HG03280 (cell line): ENCODE measurements around the gene SLC43A1.
A peak's percentile ranks its signal among the peaks of the same experiment; 100 is the strongest.

Source experiments
- ATAC-seq: cut with Tn5 transposase; IDR thresholded peaks from one replicate; pipeline ENCODE4 v1.9.1; 2021; ENCODE audit warnings: mild to moderate bottlenecking, moderate library complexity; ENCODE audit not compliant: unreplicated experiment

Gene SLC43A1

DNA sequence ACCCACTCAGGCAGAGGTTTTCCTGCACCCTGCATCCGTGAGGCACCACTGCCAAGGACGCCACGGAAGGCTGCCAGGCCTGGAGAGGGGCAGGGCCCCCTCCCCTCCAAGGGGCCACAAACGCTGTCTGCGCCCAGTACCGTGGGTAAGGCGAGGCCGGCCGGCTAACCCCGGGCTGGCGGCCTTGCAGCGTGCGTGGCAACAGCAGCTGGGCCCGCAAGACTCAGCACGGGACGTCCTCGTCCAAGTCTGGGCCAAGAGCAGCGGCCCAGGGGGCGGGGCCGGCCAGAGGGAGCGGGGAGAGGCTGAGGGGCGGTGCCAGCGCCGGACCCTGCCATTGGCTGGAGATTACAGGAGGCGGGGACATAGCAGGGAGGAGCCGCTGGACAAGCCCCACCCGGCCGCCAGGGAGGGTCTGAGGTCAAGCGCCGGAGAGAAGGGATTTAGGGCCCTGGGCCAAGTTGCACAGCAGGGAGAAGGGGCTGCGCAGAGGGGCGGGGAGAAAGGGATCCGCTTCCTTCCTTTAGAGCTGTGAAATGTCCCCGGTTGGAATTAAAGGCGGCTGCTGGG is 16.0 kb downstream of the SLC43A1 start:
- peak; percentile 91 for ATAC-seq

DNA sequence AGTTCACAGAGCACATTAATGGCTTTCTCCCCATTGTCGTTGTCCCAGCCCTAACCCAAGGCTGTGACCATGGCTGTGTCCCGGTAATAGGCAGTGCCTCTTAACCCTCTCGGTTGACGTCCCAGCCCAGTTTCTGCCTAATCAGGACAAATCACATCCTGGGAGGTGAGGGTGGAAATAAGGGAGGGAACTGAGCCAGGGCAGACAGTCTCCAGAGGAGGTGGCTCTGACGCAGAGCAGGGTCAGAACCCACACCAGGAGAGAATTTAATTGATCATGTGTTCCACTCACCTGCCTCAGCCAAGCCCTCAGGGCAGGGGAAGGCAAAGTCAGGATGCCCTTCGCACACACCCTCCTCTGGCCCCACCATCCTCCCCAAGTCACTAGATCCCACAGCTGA is 17.0 kb downstream of the SLC43A1 start:
- no peak for ATAC-seq

GRCh38 chr11:57497303-57498247 is 17.9 kb downstream of the SLC43A1 start:
- ATAC-seq: no peak

DNA sequence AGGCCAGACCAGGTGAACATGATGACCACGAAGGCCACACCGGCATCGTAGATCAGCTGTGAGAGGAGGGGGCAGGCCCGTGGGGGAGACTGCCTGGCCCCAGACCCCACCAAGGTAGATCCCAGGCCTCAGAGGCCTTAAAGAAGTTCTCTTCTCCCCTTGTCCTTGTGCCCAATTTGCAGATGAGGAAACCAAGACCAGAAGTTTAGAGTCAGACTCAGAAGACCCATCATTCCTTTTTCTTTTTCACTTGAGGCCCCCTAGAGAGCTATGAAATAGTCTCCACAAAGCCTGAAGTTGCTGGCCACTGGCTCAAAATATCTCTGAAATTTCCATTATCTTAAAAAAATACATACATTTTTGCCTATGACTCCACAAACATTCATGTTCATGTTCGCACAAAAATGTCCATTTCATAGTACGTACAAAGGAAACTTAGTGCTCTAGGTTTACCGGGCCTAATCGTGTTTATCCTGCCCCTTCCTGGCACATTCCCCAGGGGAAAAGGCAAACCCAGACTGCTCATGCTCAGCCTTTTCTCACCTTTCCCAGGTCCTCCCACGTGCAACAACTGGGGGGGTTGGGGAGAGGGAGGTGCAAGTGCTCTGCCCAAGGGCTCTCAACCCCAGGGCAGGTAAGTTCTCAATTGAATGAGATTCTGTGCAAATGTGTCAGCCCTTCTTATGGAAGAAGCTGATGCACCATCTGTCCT is 19.2 kb downstream of the SLC43A1 start:
- no peak for ATAC-seq

GRCh38 chr11:57493507-57494503 is 21.7 kb downstream of the SLC43A1 start:
- ATAC-seq: peak; percentile 85

- no peak for ATAC-seq
Measured at GRCh38 chr11:57491371-57492061, 24.0 kb downstream of the SLC43A1 start.

DNA sequence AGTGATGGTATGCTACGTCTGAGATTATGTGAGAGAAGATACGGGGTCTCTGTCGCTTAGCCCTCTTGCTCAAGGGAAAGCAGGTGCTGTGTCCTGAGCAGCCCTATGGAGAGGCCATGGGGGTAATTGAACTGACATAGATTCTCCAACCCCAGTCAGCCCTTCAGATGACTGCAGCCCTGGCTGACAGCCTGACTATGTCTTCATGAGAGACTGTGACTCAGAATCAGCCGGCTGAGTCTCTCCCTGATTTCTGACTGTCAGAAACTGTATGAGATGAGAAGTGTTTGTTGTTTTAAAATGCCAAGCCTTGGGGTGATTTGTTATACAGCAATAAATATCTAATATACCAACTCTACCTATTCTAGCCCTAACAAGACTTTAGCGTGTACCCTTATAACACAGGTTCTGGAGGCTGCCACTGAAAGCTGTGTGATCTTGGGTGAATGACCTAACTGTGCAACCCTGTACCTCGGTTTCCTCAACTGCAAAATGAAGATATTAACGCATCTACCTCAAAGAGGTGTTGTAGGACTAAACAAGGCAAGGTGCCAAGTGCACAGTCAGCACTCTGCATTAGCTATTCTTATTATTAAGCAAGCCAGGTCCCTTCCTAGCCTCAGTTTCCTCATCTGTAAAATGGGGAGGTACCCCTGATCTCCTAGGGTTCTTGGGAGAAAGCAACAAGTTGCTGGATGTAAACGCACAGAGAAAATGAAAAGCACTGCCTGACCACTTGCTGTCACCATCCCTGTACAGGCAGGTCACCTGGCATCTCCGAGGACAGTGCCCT is 24.9 kb downstream of the SLC43A1 start:
- no peak for ATAC-seq

GRCh38 chr11:57487920-57488659 is 27.4 kb downstream of the SLC43A1 start:
- no peak for ATAC-seq

DNA sequence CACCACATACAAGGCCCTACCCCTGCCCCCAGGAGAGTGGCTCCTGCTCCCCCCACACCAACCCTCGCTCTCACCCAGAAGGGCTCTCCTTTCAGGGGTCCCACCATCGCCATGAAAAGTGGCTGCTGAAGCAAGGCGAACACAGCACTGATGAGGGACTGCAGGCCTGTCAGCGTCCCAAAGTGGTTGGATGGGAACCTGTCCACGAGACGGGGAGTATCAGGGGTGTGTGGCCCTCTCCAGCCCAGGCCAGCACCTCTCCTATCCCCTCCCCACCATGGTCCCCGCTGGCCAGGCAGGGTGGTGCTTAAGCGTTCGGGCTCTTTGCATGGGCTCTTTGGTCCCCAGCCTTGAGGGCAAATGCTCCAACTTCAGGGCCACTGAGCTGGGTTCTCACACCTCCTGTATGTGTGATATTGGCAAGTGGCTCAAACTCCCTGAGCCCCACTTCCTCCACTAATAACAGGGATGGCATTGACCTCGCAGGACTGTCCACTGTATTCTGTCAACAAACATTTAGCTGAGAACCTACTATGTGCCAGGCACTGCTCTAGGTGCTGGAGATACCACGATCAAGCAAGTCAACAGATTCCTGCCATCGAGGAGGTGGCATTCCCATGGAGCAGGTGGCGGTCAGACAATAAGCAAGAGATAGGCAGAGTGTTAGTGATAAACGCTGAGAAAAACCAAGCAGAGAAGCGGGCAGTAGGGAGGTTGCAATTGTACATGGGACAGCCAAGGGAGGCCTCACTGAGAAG is 28.3 kb downstream of the SLC43A1 start:
- no peak for ATAC-seq

GRCh38 chr11:57485217-57485990 is 30.1 kb downstream of the SLC43A1 start:
- no peak for ATAC-seq

GRCh38 chr11:57484141-57484710 is 31.3 kb downstream of the SLC43A1 start:
- ATAC-seq: no peak

GRCh38 chr11:57483562-57483918 is 32.0 kb downstream of the SLC43A1 start:
- ATAC-seq: no peak

GRCh38 chr11:57482782-57483561 is 32.5 kb downstream of the SLC43A1 start:
- ATAC-seq: no peak

- ATAC-seq: no peak
Measured at GRCh38 chr11:57481915-57482781, 33.4 kb downstream of the SLC43A1 start.

GRCh38 chr11:57481315-57481714 is 34.2 kb downstream of the SLC43A1 start:
- no peak for ATAC-seq
